NCI-H1436 (cell line): ENCODE measurements around the gene SLC38A10.
"Not testable (repeated sequence)": the region's sequence is repeated elsewhere in the genome, so short reads cannot be mapped to it uniquely, and the experiment has no call there.

Experiments used
- DNase-seq: peaks from one replicate; lab custom pipeline; 2025; lab: John Stamatoyannopoulos, UW

Gene SLC38A10

DNA sequence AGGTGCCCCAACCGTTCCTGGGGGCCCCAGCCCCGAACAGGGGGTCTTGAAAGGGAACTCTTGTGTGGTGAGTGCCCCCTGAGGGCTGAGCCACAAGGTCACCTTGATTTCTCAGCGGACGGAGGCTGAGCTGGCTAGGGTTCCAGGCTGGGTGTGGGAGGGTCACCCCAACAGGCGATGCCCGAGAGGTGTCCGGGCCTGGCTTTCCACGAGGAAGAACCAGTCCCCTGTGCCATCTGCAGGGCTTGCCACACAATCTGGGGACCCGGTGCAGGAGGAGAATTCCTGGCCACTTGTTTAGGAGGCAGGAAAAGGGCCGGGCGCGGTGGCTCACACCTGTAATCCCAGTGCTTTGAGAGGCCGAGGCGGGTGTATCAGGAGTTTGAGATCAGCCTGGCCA lies 16.8 kb upstream of the SLC38A10 start:
- DNase-seq, result no peak

DNA sequence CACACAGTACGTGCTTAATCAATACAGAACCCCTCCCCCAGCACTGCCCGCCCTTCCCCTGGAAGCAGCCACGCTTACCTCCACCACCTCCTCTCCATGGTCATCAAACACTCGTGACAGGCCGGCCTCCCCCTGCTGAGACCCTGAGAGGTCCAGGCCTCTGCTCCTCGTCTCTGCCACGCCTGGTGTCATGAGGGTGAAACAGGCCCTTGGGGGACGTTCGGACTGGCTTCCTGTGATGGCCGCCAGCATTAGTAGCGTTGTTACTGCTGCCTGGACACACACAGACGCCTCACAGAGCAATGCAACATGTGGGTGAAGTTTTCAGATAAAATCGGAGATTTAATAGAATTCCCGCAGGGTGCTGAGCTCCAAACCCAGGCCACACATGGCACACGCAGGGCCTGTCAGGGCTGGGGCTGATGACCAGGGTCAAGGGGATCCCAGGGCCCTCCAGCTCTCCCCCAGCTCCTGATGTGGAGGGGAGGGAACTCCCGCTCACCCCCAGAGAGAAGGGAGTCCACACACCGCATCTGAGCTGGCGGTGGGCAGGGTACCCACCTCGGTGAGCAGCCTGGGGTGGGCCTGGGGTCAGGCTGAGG lies 15.9 kb upstream of the SLC38A10 start:
- DNase-seq, result no peak

DNA sequence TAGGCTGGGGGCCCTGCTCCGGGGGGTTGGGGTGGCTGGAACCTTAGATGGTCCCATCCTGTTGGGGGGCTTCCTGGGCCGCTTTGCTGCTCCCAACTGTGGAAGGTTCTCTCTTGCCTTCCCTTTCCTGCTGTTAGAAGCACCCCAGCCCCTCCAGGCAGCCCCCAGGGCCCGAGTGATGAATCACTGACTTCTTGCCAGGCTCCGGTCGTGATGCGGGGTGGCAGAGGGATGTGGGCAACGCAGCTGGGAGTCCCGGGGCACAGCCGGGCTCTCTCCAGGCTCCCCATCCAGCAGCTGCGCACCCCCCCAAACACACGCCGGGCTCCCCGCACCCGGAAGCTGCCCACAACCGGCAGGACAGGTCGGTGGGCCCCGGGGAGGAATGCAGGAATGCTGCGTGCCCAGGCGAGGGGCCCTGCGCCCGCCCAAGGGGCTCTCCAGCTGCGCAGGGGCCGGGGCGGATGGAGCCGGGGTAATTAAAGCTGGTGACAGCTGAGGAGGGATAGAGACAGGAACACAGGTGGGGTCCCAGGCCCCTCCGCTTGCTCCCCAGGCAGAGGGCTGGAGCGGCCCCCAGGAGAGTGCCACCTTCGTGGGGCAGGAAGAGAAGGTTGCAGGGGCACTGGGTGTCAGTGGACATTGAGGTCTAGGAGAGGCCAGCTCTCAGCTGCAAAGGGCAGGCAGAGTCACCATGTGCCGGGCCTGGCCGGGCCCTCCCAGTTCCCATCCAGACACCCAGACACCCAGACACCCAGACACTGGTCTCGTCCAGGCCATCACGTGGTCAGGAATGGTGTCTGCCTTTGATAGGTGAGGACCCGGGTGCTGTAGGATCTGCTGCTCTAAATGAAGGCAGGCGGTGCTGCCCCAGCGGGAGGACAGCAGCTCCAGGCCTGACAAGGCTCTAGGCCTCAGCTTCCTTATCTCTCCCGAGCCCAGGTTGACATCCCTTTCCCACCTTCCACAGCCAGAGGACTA lies 15.0 kb upstream of the SLC38A10 start:
- no peak for DNase-seq

DNA sequence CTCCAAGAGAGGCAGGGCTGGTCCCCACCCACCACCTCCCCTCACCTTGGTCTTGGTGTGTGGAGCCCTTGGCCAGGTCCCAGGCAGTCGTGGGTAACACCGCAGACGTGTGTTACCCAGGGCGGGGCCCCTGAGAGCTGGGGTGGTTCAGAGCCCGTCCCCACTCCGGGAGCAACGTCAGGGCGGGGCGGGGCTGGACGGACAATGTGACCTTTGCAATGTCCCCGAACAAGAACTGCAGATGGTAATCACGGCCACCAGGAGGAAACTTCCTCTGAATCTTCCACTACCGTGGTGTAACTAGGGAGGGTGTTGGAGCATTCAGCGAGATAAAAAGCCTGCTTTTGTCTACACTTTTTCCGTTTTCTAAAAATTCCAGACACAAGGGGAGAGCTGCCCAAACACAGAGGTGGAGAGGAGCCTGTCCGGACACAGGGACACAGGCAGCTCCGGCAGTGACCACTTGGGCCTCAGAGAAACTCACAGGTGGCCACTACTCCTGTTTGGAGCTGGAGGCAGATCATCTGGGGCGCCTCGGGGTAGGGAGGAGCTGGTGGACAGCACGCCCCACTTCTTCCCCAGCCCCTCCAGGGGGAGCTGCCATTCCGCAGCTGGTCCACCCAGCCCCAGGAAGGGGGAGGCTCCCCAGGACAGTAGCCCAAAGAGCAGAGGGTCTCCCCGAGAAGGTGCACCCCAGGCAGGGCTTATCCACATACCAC lies 14.2 kb upstream of the SLC38A10 start:
- no peak for DNase-seq

DNA sequence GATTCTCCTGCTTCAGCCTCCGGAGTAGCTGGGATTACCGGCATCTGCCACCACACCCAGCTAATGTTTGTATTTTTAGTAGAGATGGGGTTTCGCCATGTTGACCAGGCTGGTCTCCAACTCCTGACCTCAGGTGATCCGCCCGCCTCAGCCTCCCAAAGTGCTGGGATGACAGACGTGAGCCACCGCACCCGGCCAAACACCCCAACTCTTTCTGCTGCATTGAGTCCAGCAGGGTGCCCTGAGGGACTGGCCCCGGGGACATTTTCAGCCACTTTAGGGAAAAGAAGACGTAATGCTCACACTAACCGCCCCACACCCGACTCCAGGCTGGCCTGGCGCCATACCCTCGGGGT lies 13.7 kb upstream of the SLC38A10 start:
- not testable (repeated sequence) for DNase-seq

DNA sequence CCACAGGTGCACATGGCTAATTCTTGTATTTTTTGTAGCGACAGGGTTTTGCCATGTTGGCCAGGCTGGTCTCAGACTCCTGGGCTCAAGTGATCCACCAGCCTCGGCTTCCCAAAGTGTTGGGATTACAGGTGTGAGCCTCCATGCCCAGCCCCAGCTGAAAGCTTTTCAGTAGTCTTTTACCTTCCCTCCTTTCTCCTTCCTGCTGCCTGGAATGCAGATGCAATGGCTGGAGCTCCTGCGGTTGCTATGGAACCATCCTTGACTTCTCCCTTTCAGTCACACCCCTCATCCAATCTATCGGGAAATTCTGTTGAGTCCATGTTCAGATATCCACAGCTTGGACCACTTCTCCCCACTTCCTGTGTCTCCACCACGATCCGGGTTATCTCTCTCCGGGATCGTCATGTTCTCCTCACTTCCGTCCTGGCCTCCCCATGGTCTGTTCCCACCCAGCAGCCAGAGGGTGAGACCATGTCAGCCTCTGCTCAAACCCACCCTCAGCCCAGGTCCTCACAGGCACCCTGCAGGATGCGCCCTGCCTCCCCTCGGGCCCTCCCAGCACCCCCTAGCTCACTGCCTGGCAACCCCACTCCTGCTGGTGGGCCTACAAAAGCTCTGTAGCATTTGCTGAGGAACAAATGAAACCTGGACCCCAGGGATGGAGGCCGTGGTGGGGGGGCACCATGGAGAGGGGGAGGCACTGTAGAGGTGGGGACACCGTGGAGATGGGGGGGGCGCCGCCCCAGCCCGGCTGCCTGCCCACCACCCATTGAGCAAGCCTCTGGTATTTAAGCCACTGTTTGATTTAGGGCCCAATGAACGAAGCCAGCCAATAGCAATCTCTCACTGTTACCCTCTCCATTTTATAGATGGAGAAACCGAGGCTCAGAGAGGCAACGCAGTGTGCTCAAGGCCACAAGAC lies 12.8 kb upstream of the SLC38A10 start:
- no peak for DNase-seq

DNA sequence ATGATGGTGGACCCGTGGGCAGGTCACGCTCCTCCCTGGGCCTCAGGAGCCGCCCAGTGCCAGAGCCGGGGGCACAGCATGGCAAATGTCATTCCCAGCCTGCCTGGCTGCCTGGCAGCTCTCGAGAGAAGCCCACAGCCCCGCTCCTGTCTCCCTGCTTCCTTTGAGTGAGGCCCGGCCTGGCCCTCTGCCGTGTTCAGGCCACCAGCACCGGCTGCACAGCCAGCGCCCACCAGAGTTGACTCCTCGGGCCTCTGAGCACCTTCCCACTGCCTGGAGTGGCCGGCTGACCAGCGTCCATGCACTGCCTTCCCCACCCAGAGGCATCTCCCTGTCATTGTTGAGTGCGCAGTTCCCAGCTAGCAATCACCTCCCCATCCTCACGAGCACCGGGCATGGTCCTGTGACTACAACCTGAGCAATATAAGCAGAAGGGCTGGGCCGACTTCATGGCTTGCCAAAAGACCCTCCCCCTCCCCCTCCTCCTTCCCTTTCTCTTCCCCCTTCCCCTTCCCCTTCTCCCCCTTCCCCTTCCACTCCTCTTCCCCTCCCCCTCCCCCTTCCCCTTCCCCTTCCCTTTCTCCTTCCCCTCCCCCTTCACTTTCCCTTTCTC lies 11.9 kb upstream of the SLC38A10 start:
- DNase-seq, result no peak

DNA sequence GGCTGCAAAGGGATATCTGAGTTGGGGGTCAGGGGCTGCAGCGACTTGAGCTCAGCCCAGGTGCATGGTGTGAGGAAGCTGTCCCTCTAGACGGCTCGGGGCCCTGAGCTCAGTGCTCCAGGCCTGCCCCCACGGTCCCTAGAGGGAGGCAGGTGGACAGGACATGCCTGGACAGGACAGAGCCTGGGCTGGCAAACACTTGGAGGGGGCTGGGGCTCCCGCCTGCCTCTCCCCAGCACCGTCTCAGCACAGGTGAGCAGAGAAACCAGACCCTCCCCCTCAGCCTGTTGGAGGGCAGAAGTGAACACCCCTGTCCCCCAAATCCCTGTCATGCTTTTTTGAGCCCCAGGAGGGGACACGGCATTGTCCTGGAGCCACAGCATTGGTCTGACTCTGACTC lies 11.4 kb upstream of the SLC38A10 start:
- no peak for DNase-seq

DNA sequence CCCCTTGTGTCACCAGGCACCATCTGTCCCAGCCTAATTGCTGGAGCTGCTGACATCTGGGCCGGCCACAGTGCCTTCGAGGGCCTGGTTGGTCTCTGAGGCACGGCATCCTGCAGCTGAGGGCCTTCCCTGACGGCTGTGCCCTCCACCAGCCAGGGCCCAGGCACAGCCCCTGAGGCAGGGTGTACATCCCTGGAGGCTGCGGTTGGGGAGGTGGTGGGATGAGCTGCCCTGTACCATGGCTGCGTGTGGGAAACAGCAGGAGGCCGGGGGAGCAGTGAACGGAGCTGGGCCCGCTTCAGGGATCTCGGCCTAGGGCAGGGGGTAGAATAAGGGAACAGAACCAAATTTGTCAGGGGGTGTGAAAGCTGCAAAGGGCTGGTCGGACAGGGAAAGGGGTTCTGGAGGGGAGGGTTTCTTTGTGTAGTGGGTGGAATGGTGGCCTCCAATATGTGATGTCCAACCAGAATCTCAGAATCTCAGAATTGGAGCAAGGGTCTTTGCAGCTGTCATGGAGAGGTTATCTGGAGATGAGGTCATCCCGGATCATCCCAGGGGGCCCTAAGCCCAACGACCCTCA lies 10.0 kb upstream of the SLC38A10 start:
- no peak for DNase-seq

DNA sequence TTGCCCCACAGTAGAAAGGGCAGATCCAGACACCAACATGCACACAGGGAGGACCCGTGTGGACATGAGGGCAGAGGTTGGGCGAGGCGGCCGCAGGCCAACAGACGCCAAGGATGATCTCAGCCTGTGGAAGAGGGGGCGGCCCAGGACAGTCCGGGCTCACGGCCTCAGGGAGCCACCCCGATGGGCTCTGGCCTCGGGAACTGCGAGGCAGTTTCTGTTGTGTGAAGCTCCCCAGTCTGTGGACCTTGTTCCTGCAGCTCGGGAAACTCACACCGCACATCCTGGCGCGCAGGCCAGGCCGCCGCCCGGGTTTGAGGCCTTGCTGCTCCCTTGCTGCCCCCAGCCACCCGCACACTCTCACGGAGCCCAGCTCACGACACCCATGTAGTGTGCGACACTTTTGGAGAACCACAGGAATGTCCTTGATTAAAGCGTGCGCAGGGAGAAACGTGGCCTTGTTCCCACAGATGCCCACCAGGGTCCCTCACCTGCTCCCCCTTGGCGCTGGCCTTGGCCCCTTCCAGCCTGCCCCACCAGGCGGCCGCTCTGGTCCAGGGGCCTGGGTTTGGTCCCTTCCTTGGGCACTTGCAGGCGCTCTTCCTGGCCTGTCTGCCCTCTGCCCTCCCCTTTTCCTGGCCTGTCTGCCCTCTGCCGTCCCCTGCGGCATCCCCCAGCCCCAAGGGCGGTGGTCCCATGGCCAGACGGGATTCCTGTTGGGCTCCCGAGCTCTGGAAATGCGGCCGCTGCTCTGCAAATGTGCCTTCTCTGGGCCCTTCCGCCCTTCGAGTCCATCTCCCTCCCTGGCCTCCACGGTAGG lies 9.3 kb upstream of the SLC38A10 start:
- no peak for DNase-seq

DNA sequence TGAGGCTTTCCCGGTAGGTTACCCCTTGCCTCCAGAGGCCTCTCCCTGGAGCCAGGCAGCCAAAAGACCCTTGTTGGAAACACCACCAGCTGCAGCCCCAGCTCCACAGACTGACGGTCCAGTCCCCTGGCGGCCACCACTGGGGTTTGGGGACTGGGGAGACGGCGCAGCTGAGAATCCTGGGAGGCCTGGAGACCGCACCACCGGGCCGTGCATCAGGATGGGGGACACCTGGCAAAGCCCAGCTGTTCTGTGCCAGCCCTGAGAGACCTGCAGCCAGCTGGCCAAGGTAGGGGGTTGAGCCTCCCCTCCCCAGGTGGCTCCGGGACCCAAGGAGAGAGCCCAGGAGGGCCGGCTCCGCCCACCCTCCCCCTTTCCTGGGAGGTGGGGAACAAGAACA lies 8.3 kb upstream of the SLC38A10 start:
- no peak for DNase-seq

DNA sequence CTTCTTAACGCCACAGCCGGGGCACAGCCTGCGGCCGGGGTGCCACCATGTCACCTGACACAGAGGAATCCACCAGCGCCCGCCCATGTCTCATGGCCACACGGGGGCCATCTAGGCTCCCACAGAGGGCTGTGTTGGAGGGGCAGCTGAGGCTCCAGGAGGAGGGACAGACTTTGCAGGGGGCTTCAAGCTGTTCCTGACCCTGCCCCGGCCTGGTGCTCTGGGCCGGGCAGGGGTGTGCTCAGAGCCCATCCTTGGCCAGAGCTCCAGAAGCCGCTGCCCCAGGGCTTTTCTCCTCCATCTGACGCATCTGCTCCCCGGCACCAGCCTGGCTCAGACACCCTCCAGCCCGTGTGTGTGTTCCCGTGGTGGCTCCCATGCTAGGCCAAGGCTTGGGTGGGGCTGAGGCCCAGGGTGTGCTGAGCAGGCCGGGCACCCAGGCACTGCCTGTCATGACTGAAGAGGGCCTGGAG lies 7.8 kb upstream of the SLC38A10 start:
- DNase-seq, result peak; percentile 39

DNA sequence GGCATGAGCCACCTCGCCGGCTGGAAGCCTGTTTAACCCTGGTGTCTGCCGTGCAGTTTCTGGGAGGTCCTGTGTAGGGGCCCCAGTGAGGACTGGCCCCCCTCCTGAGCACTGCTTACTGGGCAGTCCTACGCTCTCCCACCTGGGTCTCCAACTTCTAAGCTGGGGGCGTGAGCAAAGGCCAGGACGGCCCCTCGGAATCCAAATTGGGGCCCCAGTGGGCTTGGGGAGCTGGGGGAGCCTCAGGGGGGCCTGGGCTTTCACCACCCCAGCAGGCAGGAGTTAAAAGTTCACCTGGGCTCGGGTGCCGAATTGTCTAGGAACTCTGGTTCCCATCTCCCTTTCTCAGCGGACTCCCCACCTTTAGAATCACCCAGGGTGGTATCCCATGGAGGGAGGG lies 7.2 kb upstream of the SLC38A10 start:
- no peak for DNase-seq

DNA sequence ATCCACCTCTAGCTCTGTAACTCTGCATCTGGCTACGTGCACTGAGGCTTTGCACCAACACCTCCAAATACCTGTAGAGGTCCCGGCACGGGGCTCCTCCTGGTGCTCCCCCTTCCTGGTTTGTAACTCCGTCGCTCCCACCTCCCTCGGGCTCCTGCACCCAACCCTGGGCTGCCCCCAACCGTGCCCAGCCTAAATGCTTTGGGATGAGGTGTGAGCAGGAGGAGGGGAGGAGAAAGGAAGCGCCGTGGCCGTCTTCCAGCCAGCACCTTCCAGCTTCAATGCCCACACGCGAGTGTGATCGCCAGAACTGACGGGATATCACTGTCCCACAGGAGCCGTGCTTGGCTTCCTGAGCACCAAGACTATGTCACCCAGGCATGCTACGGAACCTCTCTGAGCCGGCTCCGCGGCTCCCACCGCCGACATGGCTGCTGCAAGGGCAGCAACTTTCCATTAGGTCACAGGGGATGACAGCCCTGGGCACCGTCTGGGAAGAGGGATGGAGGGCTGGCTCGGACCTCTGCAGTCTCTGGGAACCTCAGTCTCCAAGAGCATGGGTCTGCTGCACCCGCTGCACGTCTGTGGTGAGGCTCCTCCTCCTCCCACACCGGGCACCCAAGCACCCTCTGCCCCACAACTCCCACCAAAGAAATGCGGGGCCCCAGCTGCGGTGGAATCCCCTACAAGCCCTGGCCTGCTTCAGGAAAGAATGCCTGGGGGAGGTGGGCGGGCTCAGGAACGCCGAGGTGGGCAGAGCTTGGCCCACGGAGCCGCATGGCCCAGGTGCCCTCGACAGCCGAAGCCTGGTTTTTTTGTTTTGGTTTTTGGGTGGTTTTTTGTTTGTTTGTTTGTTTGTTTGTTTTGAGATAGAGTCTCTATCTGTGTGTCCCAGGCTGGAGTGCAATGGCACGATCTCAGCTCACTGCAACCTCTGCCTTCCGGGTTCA lies 6.4 kb upstream of the SLC38A10 start:
- DNase-seq, result no peak

DNA sequence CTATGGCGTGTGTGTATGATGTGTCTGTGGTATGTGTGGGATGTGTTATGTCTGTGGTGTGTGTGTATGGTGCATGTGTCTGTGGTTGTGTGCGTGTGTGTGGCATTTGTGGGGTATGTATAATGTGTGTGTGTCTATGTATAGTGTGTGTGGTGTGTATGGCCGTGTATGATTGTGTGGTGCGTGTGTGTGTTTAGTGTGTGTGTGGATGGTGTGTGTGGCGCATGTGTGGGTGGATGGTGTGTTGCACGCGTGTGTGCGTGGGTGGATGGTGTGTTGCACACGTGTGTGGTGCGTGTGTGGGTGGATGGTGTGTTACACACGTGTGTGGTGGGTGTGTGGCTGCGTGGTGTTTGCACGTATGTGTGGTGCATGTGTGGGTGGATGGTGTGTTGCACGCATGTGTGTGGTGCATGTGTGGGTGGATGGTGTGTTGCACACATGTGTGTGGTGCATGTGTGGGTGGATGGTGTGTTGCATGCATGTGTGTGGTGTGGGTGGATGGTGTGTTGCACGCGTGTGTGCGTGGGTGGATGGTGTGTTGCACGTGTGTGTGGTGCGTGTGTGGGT lies 5.6 kb upstream of the SLC38A10 start:
- no peak for DNase-seq

DNA sequence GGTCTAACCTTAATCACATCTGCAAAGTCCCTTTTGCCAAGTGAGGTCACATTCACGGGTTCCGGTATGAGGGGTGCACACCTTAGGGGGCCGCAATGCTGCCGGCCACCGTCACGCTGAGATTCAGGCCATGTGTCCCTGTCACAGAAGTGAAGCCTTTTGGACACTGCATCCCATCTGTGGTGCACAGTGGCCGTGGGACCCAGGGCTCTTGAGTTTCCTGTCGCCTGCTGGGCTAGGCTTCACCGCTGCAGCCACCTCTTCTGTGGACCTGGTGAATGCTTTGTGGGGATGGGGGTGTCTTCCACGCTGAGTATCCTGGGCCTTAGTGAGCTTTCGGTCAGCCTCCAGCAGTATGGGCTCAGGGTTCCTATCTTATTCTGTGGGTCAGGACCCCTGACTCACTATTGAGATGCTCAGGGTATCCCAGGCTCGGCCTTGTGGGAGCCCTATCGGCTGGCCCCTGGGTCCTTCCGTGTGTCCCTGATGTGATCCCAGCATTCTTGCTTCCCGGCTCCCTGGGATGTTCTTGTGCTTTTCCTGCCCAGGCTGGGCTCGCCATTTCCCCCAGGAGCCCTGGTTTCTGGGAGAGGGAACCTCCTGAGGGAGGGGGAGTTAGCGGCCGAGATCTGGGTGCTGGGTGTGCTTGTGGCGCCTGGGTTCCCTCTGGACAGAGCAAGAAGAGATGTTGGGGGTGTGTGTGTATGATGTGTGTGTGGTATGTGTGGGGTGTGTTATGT lies 4.9 kb upstream of the SLC38A10 start:
- DNase-seq, result no peak

DNA sequence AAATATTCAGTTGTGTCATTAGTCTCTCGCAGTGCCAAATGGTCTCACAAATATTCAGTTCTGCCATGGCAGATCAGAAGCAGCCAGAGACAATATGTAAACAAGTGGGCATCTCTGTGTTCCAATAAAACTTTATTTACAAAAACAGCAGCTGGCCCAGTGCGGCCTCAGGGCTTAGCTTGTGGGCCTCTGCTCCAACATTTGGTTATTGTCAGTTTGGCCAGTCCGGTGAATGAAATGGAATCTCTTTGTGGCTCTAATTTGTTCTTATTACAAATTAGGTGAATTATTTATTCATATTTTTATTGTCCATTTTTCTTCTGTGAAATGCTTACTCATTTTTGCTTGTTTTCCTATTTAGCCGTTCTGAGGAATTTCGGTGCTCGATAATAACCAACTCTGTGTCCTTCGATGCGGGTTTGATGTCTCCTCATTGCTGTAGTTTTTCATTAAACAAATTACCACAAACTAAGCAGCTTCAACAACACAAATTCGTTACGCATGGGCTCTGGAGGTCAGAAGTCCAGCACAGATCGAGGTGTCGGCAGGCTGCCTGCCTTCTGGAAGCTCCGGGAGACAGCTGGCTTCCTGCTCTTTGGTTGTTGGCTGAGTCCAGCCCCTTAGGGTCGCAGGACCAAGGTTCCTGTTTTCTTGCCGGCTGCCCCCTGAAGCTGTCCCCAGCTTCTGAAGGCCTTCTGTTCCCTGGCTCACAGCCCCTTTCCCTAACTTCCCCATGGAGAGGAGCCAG lies 4.1 kb upstream of the SLC38A10 start:
- no peak for DNase-seq
